H1 (cell line): ENCODE measurements around the gene TTC33. TPM values are rescaled to one million over a fixed set of nuclear protein-coding genes. Genes with fewer than 3 reads are reported as not detected.

Experiments
- ASH2L ChIP-seq: fragments of 200-600, 300-600 bp; sonication (generic); IDR thresholded peaks from one replicate; pipeline ENCODE4 v1.7.1; 2017; ENCODE audit warnings: low read length
- CBX8 ChIP-seq: fragments of 300-800, 300-1000 bp; sonication (generic); IDR thresholded peaks from 2 replicates; pipeline ENCODE4 v1.7.1; 2016; ENCODE audit warnings: low read depth, low read length, borderline replicate concordance
- KDM4A ChIP-seq: IDR thresholded peaks from one replicate; pipeline ENCODE4 v1.7.1; 2012; ENCODE audit warnings: low read depth, mild to moderate bottlenecking, moderate library complexity, low read length, inconsistent platforms; ENCODE audit not compliant: severe bottlenecking
- PHF8 ChIP-seq: fragments of 200-600 bp; sonication (generic); conservative IDR thresholded peaks from 2 replicates; pipeline ENCODE4 v1.7.1; 2012; ENCODE audit warnings: low read depth, mild to moderate bottlenecking, inconsistent platforms, low read length, moderate library complexity
- TCF12 ChIP-seq: IDR thresholded peaks from 2 replicates; pipeline ENCODE4 v1.6.1; 2011; ENCODE audit warnings: low read depth, mild to moderate bottlenecking, low read length
- polyA plus RNA-seq, 7 experiments: library from polyadenylated mRNA; depleted of rRNA in 3 of 7; stranded (reverse) in 5 of 7; unstranded in 2 of 7; fragments of >200 nt in 5 of 7; fragments of 200-250 nt in 2 of 7; gene quantifications; 1 replicate in 5 of 7; 2 replicates in 1 of 7; 4 replicates in 1 of 7; pipeline versions ENCODE4 v1.2.1 to v1.2.3, GENCODE V29; 2011 to 2013; ENCODE audit warnings: missing spikeins in 2 of 7, mixed read lengths in 2 of 7
- total RNA-seq: library from RNA; stranded (reverse); fragmentation: NEBNext Ultra II Directional; extraction: Animal tissue kit (Norgen Biotek cat#: 25700); gene quantifications from 2 replicates; pipeline ENCODE4 v1.2.1, GENCODE V29; 2021
- TF ChIP-seq, protein P1 (sequence below): fragments of 300-600 bp; sonication (generic); IDR thresholded peaks from 2 replicates; pipeline ENCODE4 v1.7.1; 2012; ENCODE audit warnings: low read length, moderate library complexity, mild to moderate bottlenecking, inconsistent platforms; ENCODE audit not compliant: insufficient replicate concordance
- TF ChIP-seq, protein P2 (sequence below): IDR thresholded peaks from 2 replicates; pipeline ENCODE4 v1.6.1; 2011; ENCODE audit warnings: low read length, improper control_type of control experiment

TTC33 gene
- total and polyA plus RNA-seq, 2 of the 8 experiments (the other 6 are each of a cell fraction or from before 2014, with no cell fraction given): 1.2 to 12.6 TPM

DNA sequence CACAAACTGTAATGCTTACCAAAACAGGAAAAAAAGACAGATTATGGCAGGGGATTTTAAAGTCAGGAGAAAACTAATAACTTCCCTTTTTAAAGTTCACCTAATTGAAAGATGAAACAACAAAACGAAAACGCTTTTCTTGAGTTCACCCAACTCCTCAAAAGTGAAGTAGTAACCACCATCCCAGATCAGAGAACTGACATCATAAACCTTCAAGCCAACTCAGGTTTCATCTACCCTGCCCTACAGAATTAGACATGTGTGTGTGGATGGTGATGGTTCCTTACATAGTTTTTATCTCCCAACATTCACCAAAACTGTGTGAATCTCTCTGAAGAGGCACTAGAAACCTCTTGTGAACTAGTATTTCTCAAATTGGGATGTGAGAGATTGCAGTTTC lies 271.3 kb downstream of the TTC33 start (continued):
- TF ChIP-seq, protein P1, sequence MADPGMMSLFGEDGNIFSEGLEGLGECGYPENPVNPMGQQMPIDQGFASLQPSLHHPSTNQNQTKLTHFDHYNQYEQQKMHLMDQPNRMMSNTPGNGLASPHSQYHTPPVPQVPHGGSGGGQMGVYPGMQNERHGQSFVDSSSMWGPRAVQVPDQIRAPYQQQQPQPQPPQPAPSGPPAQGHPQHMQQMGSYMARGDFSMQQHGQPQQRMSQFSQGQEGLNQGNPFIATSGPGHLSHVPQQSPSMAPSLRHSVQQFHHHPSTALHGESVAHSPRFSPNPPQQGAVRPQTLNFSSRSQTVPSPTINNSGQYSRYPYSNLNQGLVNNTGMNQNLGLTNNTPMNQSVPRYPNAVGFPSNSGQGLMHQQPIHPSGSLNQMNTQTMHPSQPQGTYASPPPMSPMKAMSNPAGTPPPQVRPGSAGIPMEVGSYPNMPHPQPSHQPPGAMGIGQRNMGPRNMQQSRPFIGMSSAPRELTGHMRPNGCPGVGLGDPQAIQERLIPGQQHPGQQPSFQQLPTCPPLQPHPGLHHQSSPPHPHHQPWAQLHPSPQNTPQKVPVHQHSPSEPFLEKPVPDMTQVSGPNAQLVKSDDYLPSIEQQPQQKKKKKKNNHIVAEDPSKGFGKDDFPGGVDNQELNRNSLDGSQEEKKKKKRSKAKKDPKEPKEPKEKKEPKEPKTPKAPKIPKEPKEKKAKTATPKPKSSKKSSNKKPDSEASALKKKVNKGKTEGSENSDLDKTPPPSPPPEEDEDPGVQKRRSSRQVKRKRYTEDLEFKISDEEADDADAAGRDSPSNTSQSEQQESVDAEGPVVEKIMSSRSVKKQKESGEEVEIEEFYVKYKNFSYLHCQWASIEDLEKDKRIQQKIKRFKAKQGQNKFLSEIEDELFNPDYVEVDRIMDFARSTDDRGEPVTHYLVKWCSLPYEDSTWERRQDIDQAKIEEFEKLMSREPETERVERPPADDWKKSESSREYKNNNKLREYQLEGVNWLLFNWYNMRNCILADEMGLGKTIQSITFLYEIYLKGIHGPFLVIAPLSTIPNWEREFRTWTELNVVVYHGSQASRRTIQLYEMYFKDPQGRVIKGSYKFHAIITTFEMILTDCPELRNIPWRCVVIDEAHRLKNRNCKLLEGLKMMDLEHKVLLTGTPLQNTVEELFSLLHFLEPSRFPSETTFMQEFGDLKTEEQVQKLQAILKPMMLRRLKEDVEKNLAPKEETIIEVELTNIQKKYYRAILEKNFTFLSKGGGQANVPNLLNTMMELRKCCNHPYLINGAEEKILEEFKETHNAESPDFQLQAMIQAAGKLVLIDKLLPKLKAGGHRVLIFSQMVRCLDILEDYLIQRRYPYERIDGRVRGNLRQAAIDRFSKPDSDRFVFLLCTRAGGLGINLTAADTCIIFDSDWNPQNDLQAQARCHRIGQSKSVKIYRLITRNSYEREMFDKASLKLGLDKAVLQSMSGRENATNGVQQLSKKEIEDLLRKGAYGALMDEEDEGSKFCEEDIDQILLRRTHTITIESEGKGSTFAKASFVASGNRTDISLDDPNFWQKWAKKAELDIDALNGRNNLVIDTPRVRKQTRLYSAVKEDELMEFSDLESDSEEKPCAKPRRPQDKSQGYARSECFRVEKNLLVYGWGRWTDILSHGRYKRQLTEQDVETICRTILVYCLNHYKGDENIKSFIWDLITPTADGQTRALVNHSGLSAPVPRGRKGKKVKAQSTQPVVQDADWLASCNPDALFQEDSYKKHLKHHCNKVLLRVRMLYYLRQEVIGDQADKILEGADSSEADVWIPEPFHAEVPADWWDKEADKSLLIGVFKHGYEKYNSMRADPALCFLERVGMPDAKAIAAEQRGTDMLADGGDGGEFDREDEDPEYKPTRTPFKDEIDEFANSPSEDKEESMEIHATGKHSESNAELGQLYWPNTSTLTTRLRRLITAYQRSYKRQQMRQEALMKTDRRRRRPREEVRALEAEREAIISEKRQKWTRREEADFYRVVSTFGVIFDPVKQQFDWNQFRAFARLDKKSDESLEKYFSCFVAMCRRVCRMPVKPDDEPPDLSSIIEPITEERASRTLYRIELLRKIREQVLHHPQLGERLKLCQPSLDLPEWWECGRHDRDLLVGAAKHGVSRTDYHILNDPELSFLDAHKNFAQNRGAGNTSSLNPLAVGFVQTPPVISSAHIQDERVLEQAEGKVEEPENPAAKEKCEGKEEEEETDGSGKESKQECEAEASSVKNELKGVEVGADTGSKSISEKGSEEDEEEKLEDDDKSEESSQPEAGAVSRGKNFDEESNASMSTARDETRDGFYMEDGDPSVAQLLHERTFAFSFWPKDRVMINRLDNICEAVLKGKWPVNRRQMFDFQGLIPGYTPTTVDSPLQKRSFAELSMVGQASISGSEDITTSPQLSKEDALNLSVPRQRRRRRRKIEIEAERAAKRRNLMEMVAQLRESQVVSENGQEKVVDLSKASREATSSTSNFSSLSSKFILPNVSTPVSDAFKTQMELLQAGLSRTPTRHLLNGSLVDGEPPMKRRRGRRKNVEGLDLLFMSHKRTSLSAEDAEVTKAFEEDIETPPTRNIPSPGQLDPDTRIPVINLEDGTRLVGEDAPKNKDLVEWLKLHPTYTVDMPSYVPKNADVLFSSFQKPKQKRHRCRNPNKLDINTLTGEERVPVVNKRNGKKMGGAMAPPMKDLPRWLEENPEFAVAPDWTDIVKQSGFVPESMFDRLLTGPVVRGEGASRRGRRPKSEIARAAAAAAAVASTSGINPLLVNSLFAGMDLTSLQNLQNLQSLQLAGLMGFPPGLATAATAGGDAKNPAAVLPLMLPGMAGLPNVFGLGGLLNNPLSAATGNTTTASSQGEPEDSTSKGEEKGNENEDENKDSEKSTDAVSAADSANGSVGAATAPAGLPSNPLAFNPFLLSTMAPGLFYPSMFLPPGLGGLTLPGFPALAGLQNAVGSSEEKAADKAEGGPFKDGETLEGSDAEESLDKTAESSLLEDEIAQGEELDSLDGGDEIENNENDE: no peak
- TF ChIP-seq PHF8 (no peak), TCF12 (no peak), CBX8 (no peak), ASH2L (no peak), KDM4A (no peak)
- TF ChIP-seq, protein P2, sequence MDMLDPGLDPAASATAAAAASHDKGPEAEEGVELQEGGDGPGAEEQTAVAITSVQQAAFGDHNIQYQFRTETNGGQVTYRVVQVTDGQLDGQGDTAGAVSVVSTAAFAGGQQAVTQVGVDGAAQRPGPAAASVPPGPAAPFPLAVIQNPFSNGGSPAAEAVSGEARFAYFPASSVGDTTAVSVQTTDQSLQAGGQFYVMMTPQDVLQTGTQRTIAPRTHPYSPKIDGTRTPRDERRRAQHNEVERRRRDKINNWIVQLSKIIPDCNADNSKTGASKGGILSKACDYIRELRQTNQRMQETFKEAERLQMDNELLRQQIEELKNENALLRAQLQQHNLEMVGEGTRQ: no peak
- TF ChIP-seq, all 59 proteins: peak for 0
